Measurements from ENCODE around the gene ACTL7B.

DNA sequence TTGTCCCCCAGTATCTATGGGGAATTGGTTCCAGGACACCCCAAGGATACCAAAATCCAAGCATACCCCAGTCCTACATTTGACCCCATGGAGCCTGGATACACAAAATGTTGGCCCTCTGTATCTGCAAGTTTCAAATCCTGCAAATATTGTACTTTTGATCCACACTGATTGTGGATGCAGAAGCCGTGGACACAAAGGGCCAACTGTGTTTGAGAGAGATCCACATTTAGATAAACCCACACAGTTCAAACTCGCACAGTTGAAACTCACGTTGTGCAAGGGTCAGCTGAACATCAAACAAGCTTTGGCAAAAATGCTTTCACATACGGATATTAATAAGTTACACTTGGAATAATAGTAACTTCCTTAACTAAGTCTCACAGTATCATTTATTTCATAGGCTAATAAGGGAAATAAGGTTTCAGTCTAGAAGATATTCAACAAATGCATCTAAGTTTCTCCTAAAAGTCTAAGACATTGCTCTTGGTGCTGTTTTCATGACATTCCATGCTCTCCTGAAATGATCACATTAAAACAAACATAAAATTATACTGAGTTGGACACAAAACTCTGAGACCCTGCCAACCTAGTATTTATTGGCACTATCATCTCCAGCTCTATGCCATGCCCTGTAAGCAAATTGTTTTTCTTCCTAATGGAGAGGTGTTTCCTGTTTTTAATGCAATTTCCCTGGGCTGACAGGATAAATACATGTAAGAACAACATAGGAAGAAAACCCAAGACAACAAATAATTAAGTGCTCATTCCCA lies 38.6 kb upstream of the ACTL7B start:
- TF ChIP-seq, protein P1, sequence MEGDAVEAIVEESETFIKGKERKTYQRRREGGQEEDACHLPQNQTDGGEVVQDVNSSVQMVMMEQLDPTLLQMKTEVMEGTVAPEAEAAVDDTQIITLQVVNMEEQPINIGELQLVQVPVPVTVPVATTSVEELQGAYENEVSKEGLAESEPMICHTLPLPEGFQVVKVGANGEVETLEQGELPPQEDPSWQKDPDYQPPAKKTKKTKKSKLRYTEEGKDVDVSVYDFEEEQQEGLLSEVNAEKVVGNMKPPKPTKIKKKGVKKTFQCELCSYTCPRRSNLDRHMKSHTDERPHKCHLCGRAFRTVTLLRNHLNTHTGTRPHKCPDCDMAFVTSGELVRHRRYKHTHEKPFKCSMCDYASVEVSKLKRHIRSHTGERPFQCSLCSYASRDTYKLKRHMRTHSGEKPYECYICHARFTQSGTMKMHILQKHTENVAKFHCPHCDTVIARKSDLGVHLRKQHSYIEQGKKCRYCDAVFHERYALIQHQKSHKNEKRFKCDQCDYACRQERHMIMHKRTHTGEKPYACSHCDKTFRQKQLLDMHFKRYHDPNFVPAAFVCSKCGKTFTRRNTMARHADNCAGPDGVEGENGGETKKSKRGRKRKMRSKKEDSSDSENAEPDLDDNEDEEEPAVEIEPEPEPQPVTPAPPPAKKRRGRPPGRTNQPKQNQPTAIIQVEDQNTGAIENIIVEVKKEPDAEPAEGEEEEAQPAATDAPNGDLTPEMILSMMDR (IDR thresholded peaks at IDR 0.05): no peak
- TF ChIP-seq POLR2A (IDR thresholded peaks at IDR 0.05): no peak

All from lower leg skin (tissue), 3 donors.